H1 (cell line): ENCODE data around the gene NIN. TPM values are rescaled to one million over a fixed set of nuclear protein-coding genes. Genes with fewer than 3 reads are reported as not detected.

Experiments
- CHD7 ChIP-seq: fragments of 300-600 bp; sonication (generic); IDR thresholded peaks from 2 replicates; pipeline ENCODE4 v1.7.1; 2012; ENCODE audit warnings: low read length, moderate library complexity, mild to moderate bottlenecking, inconsistent platforms; ENCODE audit not compliant: insufficient replicate concordance
- polyA plus RNA-seq, 7 experiments: library from polyadenylated mRNA; depleted of rRNA in 3 of 7; stranded (reverse) in 5 of 7; unstranded in 2 of 7; fragments of >200 nt in 5 of 7; fragments of 200-250 nt in 2 of 7; gene quantifications; 1 replicate in 5 of 7; 2 replicates in 1 of 7; 4 replicates in 1 of 7; pipeline versions ENCODE4 v1.2.1 to v1.2.3, GENCODE V29; 2011 to 2013; ENCODE audit warnings: missing spikeins in 2 of 7, mixed read lengths in 2 of 7
- total RNA-seq: library from RNA; stranded (reverse); fragmentation: NEBNext Ultra II Directional; extraction: Animal tissue kit (Norgen Biotek cat#: 25700); gene quantifications from 2 replicates; pipeline ENCODE4 v1.2.1, GENCODE V29; 2021

Gene NIN
- total and polyA plus RNA-seq, 2 of the 8 experiments (the other 6 are each of a cell fraction or from before 2014, with no cell fraction given) = 3.2 to 21.3 TPM

- TF ChIP-seq CHD7 = no peak
Measured at GRCh38 chr14:50800032-50800431, 30.9 kb downstream of the NIN start (continued).
